Measurements from ENCODE around the gene RPS6KB2. TPM values are rescaled to one million over a fixed set of nuclear protein-coding genes. Genes with fewer than 3 reads are reported as not detected.

Gene RPS6KB2
- polyA plus RNA-seq, 1 experiment = 59.9 TPM

DNA sequence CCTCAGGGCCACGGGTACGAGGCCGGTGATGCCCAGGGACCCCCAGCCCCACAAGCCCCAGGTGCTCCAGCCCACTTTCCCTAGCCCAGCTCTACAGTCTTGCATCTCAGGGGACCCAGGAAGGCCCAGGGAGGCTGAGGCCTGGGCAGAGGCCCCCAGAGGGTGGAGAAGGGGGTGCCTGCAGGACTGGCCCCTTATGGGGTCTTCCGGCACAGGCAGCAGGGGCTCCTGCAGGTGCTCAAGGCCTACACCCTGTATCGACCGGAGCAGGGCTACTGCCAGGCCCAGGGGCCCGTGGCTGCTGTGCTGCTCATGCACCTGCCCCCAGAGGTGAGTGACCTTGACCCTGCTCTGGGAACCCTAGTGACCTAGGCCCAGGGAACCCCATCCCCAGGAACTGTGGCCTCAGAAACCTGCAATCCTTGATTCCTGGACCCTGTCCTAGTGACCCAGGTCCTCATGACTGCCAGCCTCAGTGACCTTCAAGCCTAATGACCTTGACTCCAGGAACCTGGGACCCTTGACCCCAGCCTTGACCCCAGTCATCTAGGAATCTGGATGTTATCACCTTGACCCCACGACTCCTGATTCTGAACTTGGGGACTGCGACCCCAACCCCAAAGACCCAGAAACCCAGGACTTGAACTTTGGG, 22.5 kb upstream of the RPS6KB2 start:
- DNase-seq (ENCODE audit: low read depth) = no peak
- H3K4me3 ChIP-seq (ENCODE audit: low read depth, low read length) = no peak overlapping the region
- H3K27me3 ChIP-seq (ENCODE audit: control insufficient read depth, insufficient read depth, low read length) = peaks cover 8% of the 10 kb centered on the region
- ChIA-PET POLR2A (interaction anchor here (0.6 kb wide), 1 partner anchor 352 kb away, joined by 12 read pairs; no protein-coding TSS in a partner anchor), CTCF (no interaction called here)
- no peaks in the 10 kb centered on the region for H3K36me3 ChIP-seq (ENCODE audit: control insufficient read depth, insufficient read depth, low read length)
- no peak for TF ChIP-seq CTCF (IDR thresholded peaks at IDR 0.05; ENCODE audit: insufficient read depth, low read depth, low read length)

DNA sequence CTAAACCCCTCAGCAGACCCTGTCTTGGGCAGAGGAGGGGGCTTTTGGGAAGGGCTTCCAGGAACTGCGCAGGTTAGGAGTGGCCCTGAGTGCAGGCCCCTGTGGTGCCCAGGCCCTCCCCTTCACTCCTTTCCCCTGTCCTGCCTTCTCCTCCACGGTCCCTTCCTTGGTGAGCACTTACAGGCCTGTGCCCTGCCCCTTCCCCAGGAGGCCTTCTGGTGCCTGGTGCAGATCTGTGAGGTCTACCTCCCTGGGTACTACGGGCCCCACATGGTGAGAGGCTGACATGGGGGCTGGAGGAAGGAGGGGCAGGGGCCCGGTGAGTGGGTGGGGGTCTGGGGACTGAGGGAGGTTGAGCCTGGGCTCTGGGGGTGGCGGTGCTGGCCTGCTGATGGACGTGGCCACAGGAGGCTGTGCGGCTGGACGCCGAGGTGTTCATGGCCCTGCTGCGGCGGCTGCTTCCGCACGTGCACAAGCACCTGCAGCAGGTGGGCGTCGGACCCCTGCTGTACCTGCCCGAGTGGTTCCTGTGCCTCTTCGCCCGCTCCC, 21.8 kb upstream of the RPS6KB2 start:
- H3K4me3 ChIP-seq (ENCODE audit: low read depth, low read length) = no peak overlapping the region
- no peak for TF ChIP-seq CTCF (IDR thresholded peaks at IDR 0.05; ENCODE audit: insufficient read depth, low read depth, low read length)
- H3K27me3 ChIP-seq (ENCODE audit: control insufficient read depth, insufficient read depth, low read length) = peaks cover 10% of the 10 kb centered on the region
- ChIA-PET POLR2A (no interaction called here), CTCF (no interaction called here)
- DNase-seq (ENCODE audit: low read depth) = no peak
- H3K36me3 ChIP-seq (ENCODE audit: control insufficient read depth, insufficient read depth, low read length) = no peaks in the 10 kb centered on the region

DNA sequence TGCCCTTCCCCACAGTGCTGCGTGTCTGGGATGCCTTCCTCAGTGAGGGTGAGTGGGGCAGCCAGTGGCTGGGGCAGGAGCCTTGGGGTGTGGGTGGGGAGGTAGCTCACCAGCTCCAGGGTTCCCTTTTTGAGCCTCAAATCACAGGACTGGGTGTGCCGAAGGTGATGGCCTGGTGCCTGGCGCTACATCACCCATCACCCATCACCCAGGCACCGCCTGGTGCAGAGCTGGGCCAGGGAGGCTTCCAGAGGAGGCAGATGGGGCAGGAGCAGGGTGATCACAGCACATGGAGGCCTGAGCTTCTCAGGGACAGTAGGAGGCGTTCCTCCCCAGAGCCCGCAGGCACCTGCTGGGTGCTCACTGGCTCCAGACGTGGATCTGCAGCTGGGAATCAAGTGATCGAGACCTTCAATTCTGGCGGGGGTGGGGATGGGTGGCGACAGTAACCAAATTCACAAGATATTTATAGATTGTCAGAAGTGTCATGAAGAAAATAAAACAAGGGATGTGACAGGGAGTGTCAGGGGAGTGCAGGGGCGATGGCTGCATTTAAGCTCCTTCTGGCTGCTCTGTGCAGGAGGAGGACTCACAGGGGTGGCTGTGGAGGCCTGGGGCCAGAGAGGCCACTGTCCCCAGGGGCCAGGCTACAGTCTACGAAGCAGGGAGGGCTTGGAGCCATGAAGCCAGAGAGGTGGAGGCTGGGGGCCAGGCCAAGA, 21.2 kb upstream of the RPS6KB2 start:
- CTCF ChIA-PET = interaction anchor here (0.8 to 1.0 kb wide), 2 partner anchors 13 to 21 kb away, joined by 4 read pairs; partner anchors contain the start of gene RPS6KB2
- no peak for TF ChIP-seq CTCF (IDR thresholded peaks at IDR 0.05; ENCODE audit: insufficient read depth, low read depth, low read length)
- Histone ChIP-seq H3K36me3 (ENCODE audit: control insufficient read depth, insufficient read depth, low read length) (no peaks in the 10 kb centered on the region), H3K4me3 (ENCODE audit: low read depth, low read length) (no peak overlapping the region), H3K27me3 (ENCODE audit: control insufficient read depth, insufficient read depth, low read length) (peaks cover 14% of the 10 kb centered on the region)
- DNase-seq (ENCODE audit: low read depth) = no peak
- POLR2A ChIA-PET = no interaction called here

DNA sequence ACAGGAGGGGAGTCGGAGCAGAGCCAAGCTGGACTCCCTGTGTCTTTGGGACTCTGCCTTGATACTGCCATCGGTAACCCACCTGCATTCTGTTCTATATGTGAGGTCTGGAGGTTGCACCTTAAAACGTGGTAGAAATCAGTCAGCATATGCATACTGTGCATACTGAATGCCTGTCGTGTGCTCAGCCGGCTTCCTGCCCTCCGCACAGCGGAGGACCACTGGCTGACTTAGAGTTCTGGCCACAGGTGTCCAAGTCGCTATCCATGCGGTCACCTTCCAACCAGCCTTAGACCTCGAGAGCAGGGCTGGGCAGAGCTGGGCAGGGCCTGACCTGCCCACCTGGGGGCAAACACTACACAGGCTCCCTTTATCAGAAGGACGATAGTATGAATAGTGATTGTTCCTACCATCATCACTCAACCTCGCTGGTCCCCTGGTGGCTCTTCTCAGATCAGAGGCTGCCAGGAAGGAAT, 20.6 kb upstream of the RPS6KB2 start:
- DNase-seq (ENCODE audit: low read depth) = no peak
- Histone ChIP-seq H3K4me3 (ENCODE audit: low read depth, low read length) (no peak overlapping the region), H3K36me3 (ENCODE audit: control insufficient read depth, insufficient read depth, low read length) (no peaks in the 10 kb centered on the region), H3K27me3 (ENCODE audit: control insufficient read depth, insufficient read depth, low read length) (peaks cover 14% of the 10 kb centered on the region)
- ChIA-PET POLR2A (no interaction called here), CTCF (interaction anchor here (0.8 to 1.0 kb wide), 2 partner anchors 13 to 20 kb away, joined by 4 read pairs; partner anchors contain the start of gene RPS6KB2)
- TF ChIP-seq CTCF (IDR thresholded peaks at IDR 0.05; ENCODE audit: insufficient read depth, low read depth, low read length) = no peak
